ENCODE data around the gene ZC2HC1C. TPM values are rescaled to one million over a fixed set of nuclear protein-coding genes. Genes with fewer than 3 reads are reported as not detected.
A peak's percentile ranks its signal among the peaks of the same experiment; 100 is the strongest.

ZC2HC1C gene
- total and polyA plus RNA-seq, 9 of the 15 experiments (the other 6 are each of a cell fraction or from before 2014, with no cell fraction given) = 6.3 to 9.2 (median 7.7) TPM

DNA sequence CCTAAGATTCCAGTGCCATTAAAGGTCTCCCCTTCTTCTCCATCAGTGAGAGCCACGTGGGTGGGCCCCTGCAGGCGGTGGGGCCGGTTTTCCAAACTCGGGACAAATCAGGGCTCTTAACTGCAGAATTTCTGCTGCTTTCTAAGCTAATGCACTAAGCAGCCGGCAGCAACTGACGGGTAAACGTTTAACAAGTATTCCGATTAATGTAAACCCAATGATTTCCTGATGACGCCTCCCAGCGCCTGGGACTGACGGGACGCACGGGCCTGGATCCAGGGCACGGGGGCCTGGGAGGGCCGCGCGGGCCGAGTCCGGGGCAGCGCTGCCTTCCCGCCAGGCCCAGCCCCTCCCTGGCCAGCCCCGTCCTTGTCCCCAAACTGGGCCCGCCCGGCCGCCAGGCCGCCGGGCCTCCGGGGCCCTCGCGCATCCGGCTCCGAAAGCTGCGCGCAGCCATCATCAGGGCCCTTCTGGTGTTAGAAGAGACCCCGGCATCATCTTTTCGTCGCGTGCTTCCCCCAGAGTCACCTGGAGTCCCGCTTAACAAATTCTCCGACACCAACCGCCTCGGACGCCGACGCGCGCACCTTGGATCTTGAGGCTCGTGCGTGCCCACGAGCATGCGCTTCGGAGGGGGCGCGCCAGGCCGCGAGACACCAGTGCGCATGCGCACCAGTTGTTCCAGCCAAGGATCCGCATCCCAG lies 18.4 kb upstream of the ZC2HC1C start, which contains the start of gene MLH3 (continued):
- TF ChIP-seq, protein P1, sequence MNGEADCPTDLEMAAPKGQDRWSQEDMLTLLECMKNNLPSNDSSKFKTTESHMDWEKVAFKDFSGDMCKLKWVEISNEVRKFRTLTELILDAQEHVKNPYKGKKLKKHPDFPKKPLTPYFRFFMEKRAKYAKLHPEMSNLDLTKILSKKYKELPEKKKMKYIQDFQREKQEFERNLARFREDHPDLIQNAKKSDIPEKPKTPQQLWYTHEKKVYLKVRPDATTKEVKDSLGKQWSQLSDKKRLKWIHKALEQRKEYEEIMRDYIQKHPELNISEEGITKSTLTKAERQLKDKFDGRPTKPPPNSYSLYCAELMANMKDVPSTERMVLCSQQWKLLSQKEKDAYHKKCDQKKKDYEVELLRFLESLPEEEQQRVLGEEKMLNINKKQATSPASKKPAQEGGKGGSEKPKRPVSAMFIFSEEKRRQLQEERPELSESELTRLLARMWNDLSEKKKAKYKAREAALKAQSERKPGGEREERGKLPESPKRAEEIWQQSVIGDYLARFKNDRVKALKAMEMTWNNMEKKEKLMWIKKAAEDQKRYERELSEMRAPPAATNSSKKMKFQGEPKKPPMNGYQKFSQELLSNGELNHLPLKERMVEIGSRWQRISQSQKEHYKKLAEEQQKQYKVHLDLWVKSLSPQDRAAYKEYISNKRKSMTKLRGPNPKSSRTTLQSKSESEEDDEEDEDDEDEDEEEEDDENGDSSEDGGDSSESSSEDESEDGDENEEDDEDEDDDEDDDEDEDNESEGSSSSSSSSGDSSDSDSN (IDR thresholded peaks at IDR 0.05; ENCODE audit: borderline replicate concordance in 1 of 2, low read depth in 2 of 2, low read length in 2 of 2) = 0 out of 4 replicates have a peak, but pooled peaks of 1 of the 2 experiments have one; percentile 61
- TF ChIP-seq, protein P2, sequence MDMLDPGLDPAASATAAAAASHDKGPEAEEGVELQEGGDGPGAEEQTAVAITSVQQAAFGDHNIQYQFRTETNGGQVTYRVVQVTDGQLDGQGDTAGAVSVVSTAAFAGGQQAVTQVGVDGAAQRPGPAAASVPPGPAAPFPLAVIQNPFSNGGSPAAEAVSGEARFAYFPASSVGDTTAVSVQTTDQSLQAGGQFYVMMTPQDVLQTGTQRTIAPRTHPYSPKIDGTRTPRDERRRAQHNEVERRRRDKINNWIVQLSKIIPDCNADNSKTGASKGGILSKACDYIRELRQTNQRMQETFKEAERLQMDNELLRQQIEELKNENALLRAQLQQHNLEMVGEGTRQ (CRISPR knock-in tag; IDR thresholded peaks at IDR 0.05) = 0 out of 2 replicates have a peak, but pooled peaks have one; percentile 10
- TF ChIP-seq NR2C1 (IDR thresholded peaks at IDR 0.05) = no peak
- no peak for TF ChIP-seq NR2C1 (tag; IDR thresholded peaks at IDR 0.05)
- TF ChIP-seq ZNF282 (CRISPR knock-in tag; IDR thresholded peaks at IDR 0.05) = no peak
- TF ChIP-seq HIVEP1 (CRISPR knock-in tag; IDR thresholded peaks at IDR 0.05) = no peak
- TF ChIP-seq, protein P3, sequence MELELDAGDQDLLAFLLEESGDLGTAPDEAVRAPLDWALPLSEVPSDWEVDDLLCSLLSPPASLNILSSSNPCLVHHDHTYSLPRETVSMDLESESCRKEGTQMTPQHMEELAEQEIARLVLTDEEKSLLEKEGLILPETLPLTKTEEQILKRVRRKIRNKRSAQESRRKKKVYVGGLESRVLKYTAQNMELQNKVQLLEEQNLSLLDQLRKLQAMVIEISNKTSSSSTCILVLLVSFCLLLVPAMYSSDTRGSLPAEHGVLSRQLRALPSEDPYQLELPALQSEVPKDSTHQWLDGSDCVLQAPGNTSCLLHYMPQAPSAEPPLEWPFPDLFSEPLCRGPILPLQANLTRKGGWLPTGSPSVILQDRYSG (tag; conservative IDR thresholded peaks at IDR 0.05; ENCODE audit: low read depth) = peak; percentile 41; the same call in 1 of the 2 replicates
- peak; percentile 44 for TF ChIP-seq HMGN3 (IDR thresholded peaks at IDR 0.05; ENCODE audit: borderline replicate concordance, extremely low read depth, insufficient read length, low read depth, low read length)
- TF ChIP-seq, protein P4, sequence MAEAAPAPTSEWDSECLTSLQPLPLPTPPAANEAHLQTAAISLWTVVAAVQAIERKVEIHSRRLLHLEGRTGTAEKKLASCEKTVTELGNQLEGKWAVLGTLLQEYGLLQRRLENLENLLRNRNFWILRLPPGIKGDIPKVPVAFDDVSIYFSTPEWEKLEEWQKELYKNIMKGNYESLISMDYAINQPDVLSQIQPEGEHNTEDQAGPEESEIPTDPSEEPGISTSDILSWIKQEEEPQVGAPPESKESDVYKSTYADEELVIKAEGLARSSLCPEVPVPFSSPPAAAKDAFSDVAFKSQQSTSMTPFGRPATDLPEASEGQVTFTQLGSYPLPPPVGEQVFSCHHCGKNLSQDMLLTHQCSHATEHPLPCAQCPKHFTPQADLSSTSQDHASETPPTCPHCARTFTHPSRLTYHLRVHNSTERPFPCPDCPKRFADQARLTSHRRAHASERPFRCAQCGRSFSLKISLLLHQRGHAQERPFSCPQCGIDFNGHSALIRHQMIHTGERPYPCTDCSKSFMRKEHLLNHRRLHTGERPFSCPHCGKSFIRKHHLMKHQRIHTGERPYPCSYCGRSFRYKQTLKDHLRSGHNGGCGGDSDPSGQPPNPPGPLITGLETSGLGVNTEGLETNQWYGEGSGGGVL (CRISPR knock-in tag; IDR thresholded peaks at IDR 0.05) = no peak
- no peak for TF ChIP-seq PTBP1 (IDR thresholded peaks at IDR 0.05; ENCODE audit: low read depth, low read length)
- no peak for TF ChIP-seq KAT2B (IDR thresholded peaks at IDR 0.05; ENCODE audit: low read depth, low read length)
- TF ChIP-seq, protein P5, sequence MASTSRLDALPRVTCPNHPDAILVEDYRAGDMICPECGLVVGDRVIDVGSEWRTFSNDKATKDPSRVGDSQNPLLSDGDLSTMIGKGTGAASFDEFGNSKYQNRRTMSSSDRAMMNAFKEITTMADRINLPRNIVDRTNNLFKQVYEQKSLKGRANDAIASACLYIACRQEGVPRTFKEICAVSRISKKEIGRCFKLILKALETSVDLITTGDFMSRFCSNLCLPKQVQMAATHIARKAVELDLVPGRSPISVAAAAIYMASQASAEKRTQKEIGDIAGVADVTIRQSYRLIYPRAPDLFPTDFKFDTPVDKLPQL (IDR thresholded peaks at IDR 0.05; ENCODE audit: extremely low read depth, insufficient read length) = no peak
- TF ChIP-seq, protein P6, sequence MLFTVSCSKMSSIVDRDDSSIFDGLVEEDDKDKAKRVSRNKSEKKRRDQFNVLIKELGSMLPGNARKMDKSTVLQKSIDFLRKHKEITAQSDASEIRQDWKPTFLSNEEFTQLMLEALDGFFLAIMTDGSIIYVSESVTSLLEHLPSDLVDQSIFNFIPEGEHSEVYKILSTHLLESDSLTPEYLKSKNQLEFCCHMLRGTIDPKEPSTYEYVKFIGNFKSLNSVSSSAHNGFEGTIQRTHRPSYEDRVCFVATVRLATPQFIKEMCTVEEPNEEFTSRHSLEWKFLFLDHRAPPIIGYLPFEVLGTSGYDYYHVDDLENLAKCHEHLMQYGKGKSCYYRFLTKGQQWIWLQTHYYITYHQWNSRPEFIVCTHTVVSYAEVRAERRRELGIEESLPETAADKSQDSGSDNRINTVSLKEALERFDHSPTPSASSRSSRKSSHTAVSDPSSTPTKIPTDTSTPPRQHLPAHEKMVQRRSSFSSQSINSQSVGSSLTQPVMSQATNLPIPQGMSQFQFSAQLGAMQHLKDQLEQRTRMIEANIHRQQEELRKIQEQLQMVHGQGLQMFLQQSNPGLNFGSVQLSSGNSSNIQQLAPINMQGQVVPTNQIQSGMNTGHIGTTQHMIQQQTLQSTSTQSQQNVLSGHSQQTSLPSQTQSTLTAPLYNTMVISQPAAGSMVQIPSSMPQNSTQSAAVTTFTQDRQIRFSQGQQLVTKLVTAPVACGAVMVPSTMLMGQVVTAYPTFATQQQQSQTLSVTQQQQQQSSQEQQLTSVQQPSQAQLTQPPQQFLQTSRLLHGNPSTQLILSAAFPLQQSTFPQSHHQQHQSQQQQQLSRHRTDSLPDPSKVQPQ (CRISPR knock-in tag; IDR thresholded peaks at IDR 0.05; ENCODE audit: borderline replicate concordance) = no peak
- no peak for TF ChIP-seq ZC3H11A (IDR thresholded peaks at IDR 0.05; ENCODE audit: low read depth, low read length)
- TF ChIP-seq NR1H2 (CRISPR knock-in tag; IDR thresholded peaks at IDR 0.05) = no peak

All from K562 (cell line).